ENCODE measurements around the gene RACGAP1.

- TF ChIP-seq, protein P1, sequence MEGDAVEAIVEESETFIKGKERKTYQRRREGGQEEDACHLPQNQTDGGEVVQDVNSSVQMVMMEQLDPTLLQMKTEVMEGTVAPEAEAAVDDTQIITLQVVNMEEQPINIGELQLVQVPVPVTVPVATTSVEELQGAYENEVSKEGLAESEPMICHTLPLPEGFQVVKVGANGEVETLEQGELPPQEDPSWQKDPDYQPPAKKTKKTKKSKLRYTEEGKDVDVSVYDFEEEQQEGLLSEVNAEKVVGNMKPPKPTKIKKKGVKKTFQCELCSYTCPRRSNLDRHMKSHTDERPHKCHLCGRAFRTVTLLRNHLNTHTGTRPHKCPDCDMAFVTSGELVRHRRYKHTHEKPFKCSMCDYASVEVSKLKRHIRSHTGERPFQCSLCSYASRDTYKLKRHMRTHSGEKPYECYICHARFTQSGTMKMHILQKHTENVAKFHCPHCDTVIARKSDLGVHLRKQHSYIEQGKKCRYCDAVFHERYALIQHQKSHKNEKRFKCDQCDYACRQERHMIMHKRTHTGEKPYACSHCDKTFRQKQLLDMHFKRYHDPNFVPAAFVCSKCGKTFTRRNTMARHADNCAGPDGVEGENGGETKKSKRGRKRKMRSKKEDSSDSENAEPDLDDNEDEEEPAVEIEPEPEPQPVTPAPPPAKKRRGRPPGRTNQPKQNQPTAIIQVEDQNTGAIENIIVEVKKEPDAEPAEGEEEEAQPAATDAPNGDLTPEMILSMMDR (IDR thresholded peaks at IDR 0.05): no peak
- no peak for TF ChIP-seq POLR2AphosphoS5 (IDR thresholded peaks at IDR 0.05; ENCODE audit: low read depth, low read length)
- TF ChIP-seq SIN3A (IDR thresholded peaks at IDR 0.05; ENCODE audit: borderline replicate concordance, insufficient read depth, low read depth, low read length): no peak
Measured at GRCh38 chr12:50056639-50056976, 31.3 kb upstream of the RACGAP1 start.
